B cell (primary cell): ENCODE data around the gene DLX2. TPM values are rescaled to one million over a fixed set of nuclear protein-coding genes. Genes with fewer than 3 reads are reported as not detected.

Experiments
- ATAC-seq: fragments of 200-7000 bp; cut with Tn5 transposase; one replicate; pipeline ENCODE4 v1.10.0; 2021; ENCODE audit warnings: low read depth, mild to moderate bottlenecking, moderate number of reproducible peaks, moderate library complexity
- CTCF ChIA-PET: fragments of 350-600 bp; sonication (Branson Sonifier 250); formaldehyde crosslinking; loops from one replicate; lab custom pipeline; 2021; ENCODE audit warnings: antibody characterized with exemption, inconsistent platforms; lab: Charles Lee
- POLR2A ChIA-PET: fragments of 350-600 bp; sonication (Branson Sonifier 250); formaldehyde crosslinking; loops from one replicate; lab custom pipeline; 2021; ENCODE audit warnings: antibody characterized with exemption; lab: Charles Lee
- DNase-seq: peaks from one replicate; pipeline ENCODE4 v3.0.0; 2013
- H2AFZ ChIP-seq: 2 replicates; pipeline ENCODE4 v1.6.1; 2012; ENCODE audit warnings: mild to moderate bottlenecking, low read depth, low read length; ENCODE audit not compliant: insufficient read depth, poor library complexity, severe bottlenecking
- H3K27ac ChIP-seq, 2 donors: 1 replicate in 1 of 2; 2 replicates in 1 of 2; pipeline ENCODE4 v1.5.1; 2012 to 2013; ENCODE audit warnings: low read length in 2 of 2, mild to moderate bottlenecking in 2 of 2, moderate library complexity in 1 of 2
- H3K27me3 ChIP-seq, 4 experiments: fragments of 200-600 bp in 1 of 4; sonication (generic) in 1 of 4; replicated peaks in 1 of 4; 1 replicate in 2 of 4; 2 replicates in 2 of 4; pipeline versions ENCODE4 v1.6.1 to v1.7.0; 2013 to 2016; ENCODE audit warnings: low read length in 3 of 4, mild to moderate bottlenecking in 2 of 4, mixed read lengths in 1 of 4, moderate library complexity in 1 of 4; ENCODE audit not compliant: insufficient read depth in 4 of 4, control insufficient read depth in 3 of 4; ENCODE audit errors: control extremely low read depth in 1 of 4
- H3K36me3 ChIP-seq, 2 experiments: replicated peaks in 1 of 2; 1 replicate in 1 of 2; 2 replicates in 1 of 2; pipeline versions ENCODE4 v1.6.1 to v1.7.1; 2013; ENCODE audit warnings: low read length in 1 of 2; ENCODE audit not compliant: insufficient read depth in 2 of 2, control insufficient read depth in 1 of 2; ENCODE audit errors: control extremely low read depth in 1 of 2, extremely low read depth in 1 of 2
- H3K4me1 ChIP-seq, 2 donors: fragments of 200-600 bp in 1 of 2; sonication (generic) in 1 of 2; 1 replicate in 1 of 2; 2 replicates in 1 of 2; pipeline versions ENCODE4 v1.5.1 to v1.6.1; 2013 to 2017; ENCODE audit warnings: low read length in 2 of 2; ENCODE audit not compliant: control insufficient read depth in 2 of 2, insufficient read depth in 2 of 2
- H3K4me2 ChIP-seq: replicated peaks from 2 replicates; pipeline ENCODE3; 2012; ENCODE audit warnings: mild to moderate bottlenecking, low read depth, low read length; ENCODE audit not compliant: poor library complexity, severe bottlenecking
- H3K4me3 ChIP-seq, 5 experiments: fragments of 200-600 bp in 1 of 5; sonication (generic) in 1 of 5; 1 replicate in 3 of 5; 2 replicates in 2 of 5; pipeline versions ENCODE4 v1.5.1 to v1.7.0; 2011 to 2016; ENCODE audit warnings: low read length in 4 of 5, mild to moderate bottlenecking in 4 of 5, low read depth in 2 of 5, control low read depth in 1 of 5, moderate library complexity in 1 of 5; ENCODE audit not compliant: insufficient read depth in 1 of 5; ENCODE audit errors: control extremely low read depth in 1 of 5, extremely low read depth in 1 of 5
- H3K79me2 ChIP-seq: fragments of 200-600 bp; sonication (generic); one replicate; pipeline ENCODE4 v1.6.0; 2016; ENCODE audit warnings: low read length; ENCODE audit not compliant: control insufficient read depth, insufficient read depth
- H3K9ac ChIP-seq: fragments of 200-600 bp; sonication (generic); 2 replicates; pipeline ENCODE4 v1.6.1; 2017; ENCODE audit warnings: mild to moderate bottlenecking, low read length, moderate library complexity
- H3K9me3 ChIP-seq, 3 donors: one replicate each; pipeline versions ENCODE4 v1.6.1 to v1.7.1; 2013; ENCODE audit warnings: low read length in 2 of 3; ENCODE audit not compliant: control insufficient read depth in 2 of 3, insufficient read depth in 1 of 3; ENCODE audit errors: control extremely low read depth in 1 of 3
- H4K20me1 ChIP-seq: 2 replicates; pipeline ENCODE4 v1.6.0; 2012; ENCODE audit warnings: mild to moderate bottlenecking, low read length; ENCODE audit not compliant: insufficient read depth, control insufficient read depth, poor library complexity, severe bottlenecking
- H3K27ac Mint-ChIP-seq: one replicate; pipeline ENCODE4 v1.8.0; 2021; ENCODE audit warnings: mixed read lengths
- H3K27me3 Mint-ChIP-seq: one replicate; pipeline ENCODE4 v1.8.0; 2021; ENCODE audit warnings: mixed read lengths
- H3K4me1 Mint-ChIP-seq: one replicate; pipeline ENCODE4 v1.8.0; 2021; ENCODE audit warnings: mixed read lengths
- H3K4me3 Mint-ChIP-seq: one replicate; pipeline ENCODE4 v1.8.0; 2021; ENCODE audit warnings: mixed read lengths
- H3K9me3 Mint-ChIP-seq: one replicate; pipeline ENCODE4 v1.8.0; 2022; ENCODE audit warnings: mixed read lengths; ENCODE audit not compliant: insufficient read depth
- EZH2 ChIP-seq: IDR thresholded peaks from 2 replicates; pipeline ENCODE4 v1.6.1; 2012; ENCODE audit warnings: borderline replicate concordance, low read depth, mild to moderate bottlenecking, moderate library complexity, low read length; ENCODE audit not compliant: insufficient read depth, poor library complexity, severe bottlenecking
- WGBS: methylation state at CpG from one replicate; pipeline ENCODE4 v1.1.5; 2013; ENCODE audit warnings: missing lambda C conversion rate; ENCODE audit not compliant: insufficient coverage; 5-methylcytosine and 5-hydroxymethylcytosine counted together
- intact Hi-C: fragments of 100-400 bp; cut with micrococcal nuclease; formaldehyde crosslinking; loops from one replicate; pipeline ENCODE4 v1.10.0; 2022
- polyA plus RNA-seq: library from polyadenylated mRNA; depleted of rRNA; stranded (reverse); fragments of >200 nt; gene quantifications from 2 replicates; pipeline ENCODE4 v1.2.3, GENCODE V29; 2012
- total RNA-seq, 2 donors: library from RNA; stranded (reverse); fragments of 120-200 nt in 1 of 2; gene quantifications; 1 replicate in 1 of 2; 2 replicates in 1 of 2; pipeline versions ENCODE4 v1.2.3 to v1.2.4, GENCODE V29; 2013 to 2022
- TF ChIP-seq, protein P1 (sequence below): fragments of 200-600 bp; IDR thresholded peaks from one replicate; pipeline ENCODE4 v1.8.0; 2022; ENCODE audit warnings: antibody characterized with exemption, mild to moderate bottlenecking

Gene DLX2
- total and polyA plus RNA-seq, 2 donors (not counting 1 experiment from before 2014, with no cell fraction given), result 0.13 to 0.52 TPM

DNA sequence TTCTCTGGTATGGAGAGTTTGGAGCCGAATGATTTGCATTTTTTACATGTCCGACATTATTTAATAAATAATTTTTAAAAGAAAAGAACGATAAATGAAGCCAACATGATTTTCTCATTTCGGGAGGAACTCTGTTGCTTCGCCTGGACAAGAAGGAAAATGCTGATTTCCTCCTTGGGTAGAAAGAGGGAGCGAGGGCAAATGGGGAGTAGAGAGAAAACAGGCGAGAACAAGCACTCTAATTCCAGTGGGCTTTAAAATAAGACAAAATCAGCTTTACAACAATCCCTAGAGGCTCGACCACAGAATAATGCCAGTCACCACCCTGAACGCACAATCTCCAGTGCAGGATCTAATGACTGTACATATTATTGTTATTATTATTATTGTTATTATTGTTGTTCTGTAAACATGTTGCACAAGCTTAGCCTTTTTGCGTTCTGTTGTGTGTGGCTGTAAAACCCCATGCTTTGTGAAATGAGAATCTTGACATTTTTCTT, 13.6 kb downstream of the DLX2 start:
- H3K9ac ChIP-seq, result no peak overlapping the region
- H3K27me3 ChIP-seq, result peaks cover 3 to 97% (median 87%) of the 10 kb centered on the region in 4 experiments
- no peak overlapping the region for H3K4me2 ChIP-seq
- H3K79me2 ChIP-seq, result no peaks in the 10 kb centered on the region
- ChIA-PET CTCF (interaction anchor here (10.1 kb wide), 1 partner anchor 15 kb away, joined by 58 read pairs; the partner anchor contains the start of gene DLX2), POLR2A (interaction anchor here (1.5 kb wide), 1 partner anchor 11 kb away, joined by 3 read pairs; no protein-coding TSS in a partner anchor)
- no peak overlapping the region for H3K4me3 ChIP-seq
- Mint-ChIP-seq H3K4me3 (no peak overlapping the region), H3K9me3 (no peaks in the 10 kb centered on the region), H3K27me3 (peaks cover 72% of the 10 kb centered on the region), H3K27ac (peak overlapping the region; percentile 32), H3K4me1 (peaks cover 38% of the 10 kb centered on the region)
- WGBS, result 11% methylated on average over 1 of the region's 10 CpGs
- intact Hi-C loops, result no loop called here
- H3K27ac ChIP-seq, result no peak overlapping the region
- peaks cover 38 to 63% of the 10 kb centered on the region in 2 donors for H3K4me1 ChIP-seq
- H4K20me1 ChIP-seq, result no peaks in the 10 kb centered on the region
- DNase-seq (peak; percentile 31), ATAC-seq (no peak)
- no peaks in the 10 kb centered on the region for H3K36me3 ChIP-seq
- no peak overlapping the region for H2AFZ ChIP-seq
- H3K9me3 ChIP-seq, result peaks cover 4 to 82% (median 30%) of the 10 kb centered on the region in 3 donors
- no peak for TF ChIP-seq EZH2
- TF ChIP-seq, protein P1, sequence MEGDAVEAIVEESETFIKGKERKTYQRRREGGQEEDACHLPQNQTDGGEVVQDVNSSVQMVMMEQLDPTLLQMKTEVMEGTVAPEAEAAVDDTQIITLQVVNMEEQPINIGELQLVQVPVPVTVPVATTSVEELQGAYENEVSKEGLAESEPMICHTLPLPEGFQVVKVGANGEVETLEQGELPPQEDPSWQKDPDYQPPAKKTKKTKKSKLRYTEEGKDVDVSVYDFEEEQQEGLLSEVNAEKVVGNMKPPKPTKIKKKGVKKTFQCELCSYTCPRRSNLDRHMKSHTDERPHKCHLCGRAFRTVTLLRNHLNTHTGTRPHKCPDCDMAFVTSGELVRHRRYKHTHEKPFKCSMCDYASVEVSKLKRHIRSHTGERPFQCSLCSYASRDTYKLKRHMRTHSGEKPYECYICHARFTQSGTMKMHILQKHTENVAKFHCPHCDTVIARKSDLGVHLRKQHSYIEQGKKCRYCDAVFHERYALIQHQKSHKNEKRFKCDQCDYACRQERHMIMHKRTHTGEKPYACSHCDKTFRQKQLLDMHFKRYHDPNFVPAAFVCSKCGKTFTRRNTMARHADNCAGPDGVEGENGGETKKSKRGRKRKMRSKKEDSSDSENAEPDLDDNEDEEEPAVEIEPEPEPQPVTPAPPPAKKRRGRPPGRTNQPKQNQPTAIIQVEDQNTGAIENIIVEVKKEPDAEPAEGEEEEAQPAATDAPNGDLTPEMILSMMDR, result no peak
